Stimulated activated CD4-positive, alpha-beta T cell treated with anti-CD3 and anti-CD28 coated beads, Interleukin-4, amount 100 ng/mL, for 24 hours (primary cell): ENCODE results near the gene LGALS3BP.

Experiments
- DNase-seq: peaks from one replicate; pipeline ENCODE4 v3.0.0-alpha.2; 2020

The LGALS3BP gene

GRCh38 chr17:78937561-78937960, 42.2 kb downstream of the LGALS3BP start:
- DNase-seq = no peak

- no peak for DNase-seq
Measured at GRCh38 chr17:78935419-78936323, 44.1 kb downstream of the LGALS3BP start.

- no peak for DNase-seq
Measured at GRCh38 chr17:78934681-78935418, 44.9 kb downstream of the LGALS3BP start.

- no peak for DNase-seq
Measured at GRCh38 chr17:78933959-78934568, 45.7 kb downstream of the LGALS3BP start.

- peak; percentile 50 for DNase-seq
Measured at GRCh38 chr17:78933025-78933958, 46.4 kb downstream of the LGALS3BP start.

GRCh38 chr17:78929908-78930775, 49.6 kb downstream of the LGALS3BP start:
- DNase-seq = no peak

- no peak for DNase-seq
Measured at GRCh38 chr17:78925662-78926555, 53.8 kb downstream of the LGALS3BP start.

GRCh38 chr17:78925234-78925633, 54.5 kb downstream of the LGALS3BP start, which contains the start of gene TIMP2:
Gene TIMP2, minus strand, starts transcription at chr17:78925387. Its CDS starts 299 bp downstream, at chr17:78925088.
- DNase-seq = peak; percentile 57

GRCh38 chr17:78924481-78925151, 55.1 kb downstream of the LGALS3BP start:
- DNase-seq = no peak

- peak; percentile 45 for DNase-seq
Measured at GRCh38 chr17:78923660-78924453, 55.9 kb downstream of the LGALS3BP start.

- no peak for DNase-seq
Measured at GRCh38 chr17:78922816-78923498, 56.8 kb downstream of the LGALS3BP start.

GRCh38 chr17:78921437-78921971, 58.2 kb downstream of the LGALS3BP start:
- no peak for DNase-seq
